ENCODE results near the gene NCOA7. TPM values are rescaled to one million over a fixed set of nuclear protein-coding genes. Genes with fewer than 3 reads are reported as not detected.

The NCOA7 gene
- total RNA-seq, 2 donors from 2014 or later = 11.4 to 15.2 TPM

DNA sequence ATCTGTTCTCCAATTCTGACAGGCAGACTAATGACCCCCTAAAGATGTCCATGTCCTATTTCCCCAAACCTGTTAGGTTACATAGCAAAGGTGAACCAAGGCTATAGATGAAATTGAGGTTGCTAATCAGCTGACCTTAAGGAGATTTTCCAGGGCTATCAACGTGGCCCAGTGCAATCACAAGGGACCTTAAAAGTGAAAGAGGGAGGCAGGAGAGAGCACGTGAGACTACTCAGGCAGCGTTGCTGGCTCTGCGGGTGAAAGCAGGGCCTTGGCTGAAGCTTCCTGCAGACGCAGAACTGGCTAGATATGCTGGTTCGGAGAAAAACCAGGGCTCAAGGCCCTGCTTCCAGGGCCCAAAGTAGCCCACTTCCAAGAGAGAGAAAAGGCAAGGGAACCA, 78.7 kb downstream of the NCOA7 start:
- Mint-ChIP-seq H3K36me3 (ENCODE audit: low read depth) (no peaks in the 10 kb centered on the region), H3K27me3 (ENCODE audit: insufficient read depth) (no peaks in the 10 kb centered on the region), H3K9me3 (no peaks in the 10 kb centered on the region), H3K27ac (no peak overlapping the region), H3K4me3 (no peak overlapping the region), H3K4me1 (peaks cover 3% of the 10 kb centered on the region)
- H3K27me3 ChIP-seq (ENCODE audit: control insufficient read depth, insufficient read depth, low read length, poor library complexity, severe bottlenecking) = no peaks in the 10 kb centered on the region
- no peaks in the 10 kb centered on the region for H3K9me3 ChIP-seq (ENCODE audit: control insufficient read depth, low read length)
- TF ChIP-seq, protein P1, sequence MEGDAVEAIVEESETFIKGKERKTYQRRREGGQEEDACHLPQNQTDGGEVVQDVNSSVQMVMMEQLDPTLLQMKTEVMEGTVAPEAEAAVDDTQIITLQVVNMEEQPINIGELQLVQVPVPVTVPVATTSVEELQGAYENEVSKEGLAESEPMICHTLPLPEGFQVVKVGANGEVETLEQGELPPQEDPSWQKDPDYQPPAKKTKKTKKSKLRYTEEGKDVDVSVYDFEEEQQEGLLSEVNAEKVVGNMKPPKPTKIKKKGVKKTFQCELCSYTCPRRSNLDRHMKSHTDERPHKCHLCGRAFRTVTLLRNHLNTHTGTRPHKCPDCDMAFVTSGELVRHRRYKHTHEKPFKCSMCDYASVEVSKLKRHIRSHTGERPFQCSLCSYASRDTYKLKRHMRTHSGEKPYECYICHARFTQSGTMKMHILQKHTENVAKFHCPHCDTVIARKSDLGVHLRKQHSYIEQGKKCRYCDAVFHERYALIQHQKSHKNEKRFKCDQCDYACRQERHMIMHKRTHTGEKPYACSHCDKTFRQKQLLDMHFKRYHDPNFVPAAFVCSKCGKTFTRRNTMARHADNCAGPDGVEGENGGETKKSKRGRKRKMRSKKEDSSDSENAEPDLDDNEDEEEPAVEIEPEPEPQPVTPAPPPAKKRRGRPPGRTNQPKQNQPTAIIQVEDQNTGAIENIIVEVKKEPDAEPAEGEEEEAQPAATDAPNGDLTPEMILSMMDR (conservative IDR thresholded peaks at IDR 0.05) = no peak
- DNase-seq = no peak
- H3K27ac ChIP-seq (ENCODE audit: low read depth, low read length) = no peak overlapping the region
- no peaks in the 10 kb centered on the region for H3K36me3 ChIP-seq (ENCODE audit: control insufficient read depth, insufficient read depth, low read length)
- no peak overlapping the region for H3K9ac ChIP-seq (ENCODE audit: extremely low read depth, low read length, poor library complexity, severe bottlenecking)
- no peak overlapping the region for H3K4me3 ChIP-seq (ENCODE audit: low read length)
- WGBS, 2 experiments (ENCODE audit: insufficient coverage in 1 of 2, insufficient read length in 1 of 2) = 87 to 94% methylated on average over 4 to 6 of the region's 6 CpGs
- no peaks in the 10 kb centered on the region for H3K4me1 ChIP-seq (ENCODE audit: control insufficient read depth, insufficient read depth, low read length)

DNA sequence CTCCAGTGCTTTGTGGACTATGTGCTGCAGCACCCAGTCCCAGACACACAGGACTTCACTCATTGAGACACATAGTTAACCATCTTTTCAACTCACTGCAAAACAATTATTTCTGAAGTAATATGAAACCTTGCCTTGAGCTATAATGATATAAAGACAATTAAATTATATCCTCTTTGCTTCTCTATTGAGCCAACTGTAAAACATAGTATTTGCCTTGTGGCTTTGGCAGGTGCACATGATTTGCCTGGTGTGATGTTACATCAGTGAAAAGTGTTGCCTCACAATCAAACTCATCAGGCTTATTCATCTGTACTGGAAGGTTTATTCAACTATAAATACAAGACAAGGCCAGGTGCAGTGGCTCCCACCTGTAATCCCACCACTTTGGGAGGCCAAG, 80.6 kb downstream of the NCOA7 start:
- H3K9me3 Mint-ChIP-seq = no peaks in the 10 kb centered on the region
- TF ChIP-seq, protein P1 (conservative IDR thresholded peaks at IDR 0.05) = no peak
- H3K36me3 ChIP-seq (ENCODE audit: control insufficient read depth, insufficient read depth, low read length) = no peaks in the 10 kb centered on the region
- H3K4me3 Mint-ChIP-seq = no peak overlapping the region
- H3K36me3 Mint-ChIP-seq (ENCODE audit: low read depth) = no peaks in the 10 kb centered on the region
- H3K27ac Mint-ChIP-seq = no peak overlapping the region
- DNase-seq = no peak
- H3K4me3 ChIP-seq (ENCODE audit: low read length) = no peak overlapping the region
- H3K4me1 Mint-ChIP-seq = peaks cover 3% of the 10 kb centered on the region
- no peaks in the 10 kb centered on the region for H3K27me3 Mint-ChIP-seq (ENCODE audit: insufficient read depth)
- no peak overlapping the region for H3K27ac ChIP-seq (ENCODE audit: low read depth, low read length)
- no peaks in the 10 kb centered on the region for H3K9me3 ChIP-seq (ENCODE audit: control insufficient read depth, low read length)
- H3K4me1 ChIP-seq (ENCODE audit: control insufficient read depth, insufficient read depth, low read length) = no peaks in the 10 kb centered on the region
- no peaks in the 10 kb centered on the region for H3K27me3 ChIP-seq (ENCODE audit: control insufficient read depth, insufficient read depth, low read length, poor library complexity, severe bottlenecking)
- no peak overlapping the region for H3K9ac ChIP-seq (ENCODE audit: extremely low read depth, low read length, poor library complexity, severe bottlenecking)

DNA sequence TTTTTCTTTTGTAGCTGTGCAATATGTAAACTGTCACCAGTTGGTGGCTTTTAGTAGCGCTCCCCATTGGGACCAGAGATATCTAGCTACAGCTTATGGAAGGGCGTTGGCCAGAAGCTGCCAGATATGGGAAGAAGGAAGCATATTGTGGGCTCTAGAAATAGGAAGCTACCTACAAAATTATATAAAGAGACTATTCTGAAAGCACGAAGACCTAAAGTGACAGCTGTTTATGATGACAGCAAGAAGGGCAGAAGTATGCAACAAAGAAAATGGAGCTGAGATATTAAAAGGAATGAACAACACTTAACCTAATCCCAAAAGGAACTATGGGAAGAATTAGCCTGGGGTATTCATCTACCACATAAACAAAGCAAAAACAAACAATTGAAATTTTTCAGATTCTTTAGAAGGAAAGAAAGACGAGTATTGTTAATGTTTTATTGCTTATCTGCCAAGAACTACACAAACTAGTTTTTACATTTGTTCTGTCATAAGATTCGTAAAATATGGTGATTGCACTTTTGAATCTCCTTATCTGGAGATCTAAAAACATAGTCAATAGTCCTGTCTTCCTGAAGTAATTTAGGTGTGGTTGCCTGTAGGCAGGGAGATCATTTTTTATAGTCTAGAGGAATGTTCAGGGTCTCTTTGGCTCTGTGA, 81.6 kb downstream of the NCOA7 start:
- no peaks in the 10 kb centered on the region for H3K36me3 Mint-ChIP-seq (ENCODE audit: low read depth)
- no peak overlapping the region for H3K9ac ChIP-seq (ENCODE audit: extremely low read depth, low read length, poor library complexity, severe bottlenecking)
- no peak overlapping the region for H3K27ac Mint-ChIP-seq
- 88 to 94% methylated on average over 3 to 5 of the region's 5 CpGs for WGBS, 2 experiments (ENCODE audit: insufficient coverage in 1 of 2, insufficient read length in 1 of 2)
- TF ChIP-seq, protein P1 (conservative IDR thresholded peaks at IDR 0.05) = no peak
- H3K4me3 ChIP-seq (ENCODE audit: low read length) = no peak overlapping the region
- no peaks in the 10 kb centered on the region for H3K36me3 ChIP-seq (ENCODE audit: control insufficient read depth, insufficient read depth, low read length)
- no peak overlapping the region for H3K27ac ChIP-seq (ENCODE audit: low read depth, low read length)
- H3K9me3 Mint-ChIP-seq = no peaks in the 10 kb centered on the region
- no peaks in the 10 kb centered on the region for H3K27me3 ChIP-seq (ENCODE audit: control insufficient read depth, insufficient read depth, low read length, poor library complexity, severe bottlenecking)
- no peak for DNase-seq
- no peaks in the 10 kb centered on the region for H3K27me3 Mint-ChIP-seq (ENCODE audit: insufficient read depth)
- H3K4me3 Mint-ChIP-seq = no peak overlapping the region
- no peaks in the 10 kb centered on the region for H3K9me3 ChIP-seq (ENCODE audit: control insufficient read depth, low read length)
- H3K4me1 ChIP-seq (ENCODE audit: control insufficient read depth, insufficient read depth, low read length) = no peaks in the 10 kb centered on the region
- peaks cover 6% of the 10 kb centered on the region for H3K4me1 Mint-ChIP-seq
